ENCODE results near the gene LAIR2.

DNA sequence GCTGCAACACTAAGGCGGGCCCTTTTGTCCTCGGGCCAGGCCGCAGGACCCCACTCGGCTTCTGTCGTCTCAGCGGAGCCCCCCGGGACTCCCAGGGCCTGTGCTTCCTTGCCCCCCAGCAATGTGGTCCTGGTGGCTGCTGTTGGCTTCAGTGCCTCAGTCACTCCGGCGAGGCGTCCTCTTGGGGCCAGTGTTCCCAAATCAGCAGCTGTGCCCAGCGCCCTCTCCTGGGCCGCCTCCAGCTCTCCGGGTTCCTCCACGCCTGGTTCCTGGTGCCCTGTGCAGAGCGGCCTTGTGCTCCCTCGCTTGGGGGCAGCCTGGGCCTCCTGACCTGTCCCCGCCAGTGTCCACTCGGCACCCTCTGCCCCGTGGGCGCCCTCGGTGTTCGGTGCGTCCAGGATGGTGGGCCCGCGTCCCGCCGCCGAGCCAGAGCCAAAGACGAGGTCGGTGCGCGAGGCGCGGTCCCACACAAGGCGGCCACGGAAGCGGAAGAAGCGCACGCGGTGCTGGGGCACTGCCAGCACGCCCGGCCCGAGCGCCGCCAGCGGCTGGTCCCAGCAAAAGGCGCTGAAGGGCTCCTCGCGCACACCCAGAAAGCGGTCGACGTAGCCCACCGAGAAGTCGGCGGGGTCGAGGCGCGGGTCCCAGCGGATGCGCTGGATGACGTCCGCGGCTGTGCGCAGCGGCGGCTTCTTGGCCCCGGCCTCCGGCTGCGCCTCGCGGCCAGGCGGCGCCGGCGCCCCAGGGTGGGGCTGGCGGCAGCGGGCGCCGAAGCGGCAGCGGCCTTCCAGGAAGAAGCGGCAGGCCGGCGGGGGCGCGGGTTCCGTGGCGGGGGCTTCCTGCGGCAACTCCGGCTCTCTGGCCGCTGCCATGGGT, 39.7 kb upstream of the LAIR2 start:
- TF ChIP-seq EP300 (IDR thresholded peaks at IDR 0.05) = no peak
- TF ChIP-seq, protein P1, sequence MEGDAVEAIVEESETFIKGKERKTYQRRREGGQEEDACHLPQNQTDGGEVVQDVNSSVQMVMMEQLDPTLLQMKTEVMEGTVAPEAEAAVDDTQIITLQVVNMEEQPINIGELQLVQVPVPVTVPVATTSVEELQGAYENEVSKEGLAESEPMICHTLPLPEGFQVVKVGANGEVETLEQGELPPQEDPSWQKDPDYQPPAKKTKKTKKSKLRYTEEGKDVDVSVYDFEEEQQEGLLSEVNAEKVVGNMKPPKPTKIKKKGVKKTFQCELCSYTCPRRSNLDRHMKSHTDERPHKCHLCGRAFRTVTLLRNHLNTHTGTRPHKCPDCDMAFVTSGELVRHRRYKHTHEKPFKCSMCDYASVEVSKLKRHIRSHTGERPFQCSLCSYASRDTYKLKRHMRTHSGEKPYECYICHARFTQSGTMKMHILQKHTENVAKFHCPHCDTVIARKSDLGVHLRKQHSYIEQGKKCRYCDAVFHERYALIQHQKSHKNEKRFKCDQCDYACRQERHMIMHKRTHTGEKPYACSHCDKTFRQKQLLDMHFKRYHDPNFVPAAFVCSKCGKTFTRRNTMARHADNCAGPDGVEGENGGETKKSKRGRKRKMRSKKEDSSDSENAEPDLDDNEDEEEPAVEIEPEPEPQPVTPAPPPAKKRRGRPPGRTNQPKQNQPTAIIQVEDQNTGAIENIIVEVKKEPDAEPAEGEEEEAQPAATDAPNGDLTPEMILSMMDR (IDR thresholded peaks at IDR 0.05) = no peak
